Left ventricle myocardium inferior (tissue), 1 donor: ENCODE results near the gene RBFOX2. TPM values are rescaled to one million over a fixed set of nuclear protein-coding genes. Genes with fewer than 3 reads are reported as not detected.

Experiments
- DNase-seq: peaks from one replicate; pipeline ENCODE4 v3.0.0-alpha.2; 2020
- H3K27ac ChIP-seq: fragments of 200-600 bp; replicated peaks from 2 replicates; pipeline ENCODE4 v1.8.0; 2021
- H3K27me3 ChIP-seq: fragments of 200-600 bp; 2 replicates; pipeline ENCODE4 v1.8.0; 2021; ENCODE audit warnings: low read depth
- H3K36me3 ChIP-seq: fragments of 200-600 bp; 2 replicates; pipeline ENCODE4 v1.8.0; 2021
- H3K4me1 ChIP-seq: fragments of 200-600 bp; 2 replicates; pipeline ENCODE4 v1.8.0; 2021
- H3K4me3 ChIP-seq: fragments of 200-600 bp; 2 replicates; pipeline ENCODE4 v1.8.0; 2021; ENCODE audit warnings: mild to moderate bottlenecking, moderate library complexity
- H3K9me3 ChIP-seq: fragments of 200-600 bp; replicated peaks from 2 replicates; pipeline ENCODE4 v1.8.0; 2021
- intact Hi-C: fragments of 100-400 bp; cut with micrococcal nuclease; formaldehyde crosslinking; loops from one replicate; pipeline ENCODE4 v1.11.0; 2022
- total RNA-seq: library from RNA; stranded (reverse); fragmentation: NEBNext Ultra II Directional; extraction: Animal tissue kit (Norgen Biotek cat#: 25700); gene quantifications from one replicate; pipeline ENCODE4 v1.2.1, GENCODE V29; 2021
- TF ChIP-seq, protein P1 (sequence below): fragments of 200-600 bp; IDR thresholded peaks from 2 replicates; pipeline ENCODE4 v1.8.0; 2021; ENCODE audit warnings: antibody characterized with exemption, mild to moderate bottlenecking, borderline replicate concordance
- donor health status: DM: no; HTN: yes; CAD: no; lungs with severe emphysema.

Gene RBFOX2
- total RNA-seq, 1 donor from 2014 or later = 75.4 TPM

DNA sequence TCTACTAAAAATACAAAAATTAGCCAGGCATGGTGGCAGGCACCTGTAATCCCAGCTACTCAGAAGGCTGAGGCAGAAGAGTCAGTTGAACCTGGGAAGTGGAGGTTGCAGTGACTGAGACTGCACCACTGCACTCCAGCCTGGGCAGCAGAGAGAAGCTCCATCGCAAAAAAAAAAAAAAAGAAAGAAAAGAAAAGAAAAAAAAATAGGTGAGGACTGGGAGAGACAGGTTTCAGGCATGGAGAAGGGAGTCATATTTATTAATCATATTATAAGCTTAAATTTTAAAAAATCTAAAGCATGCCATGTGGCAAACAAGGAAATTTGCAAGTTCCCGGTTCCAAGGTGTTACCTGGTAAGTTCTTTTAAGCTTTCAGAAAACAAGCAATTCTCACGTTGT is 311.1 kb downstream of the RBFOX2 start, which contains the start of gene APOL5:
Gene APOL5, plus strand, starts transcription at position 301 of the 400 bp plus-strand sequence. Its CDS starts 0 bp downstream, at position 301.
- TF ChIP-seq, protein P1, sequence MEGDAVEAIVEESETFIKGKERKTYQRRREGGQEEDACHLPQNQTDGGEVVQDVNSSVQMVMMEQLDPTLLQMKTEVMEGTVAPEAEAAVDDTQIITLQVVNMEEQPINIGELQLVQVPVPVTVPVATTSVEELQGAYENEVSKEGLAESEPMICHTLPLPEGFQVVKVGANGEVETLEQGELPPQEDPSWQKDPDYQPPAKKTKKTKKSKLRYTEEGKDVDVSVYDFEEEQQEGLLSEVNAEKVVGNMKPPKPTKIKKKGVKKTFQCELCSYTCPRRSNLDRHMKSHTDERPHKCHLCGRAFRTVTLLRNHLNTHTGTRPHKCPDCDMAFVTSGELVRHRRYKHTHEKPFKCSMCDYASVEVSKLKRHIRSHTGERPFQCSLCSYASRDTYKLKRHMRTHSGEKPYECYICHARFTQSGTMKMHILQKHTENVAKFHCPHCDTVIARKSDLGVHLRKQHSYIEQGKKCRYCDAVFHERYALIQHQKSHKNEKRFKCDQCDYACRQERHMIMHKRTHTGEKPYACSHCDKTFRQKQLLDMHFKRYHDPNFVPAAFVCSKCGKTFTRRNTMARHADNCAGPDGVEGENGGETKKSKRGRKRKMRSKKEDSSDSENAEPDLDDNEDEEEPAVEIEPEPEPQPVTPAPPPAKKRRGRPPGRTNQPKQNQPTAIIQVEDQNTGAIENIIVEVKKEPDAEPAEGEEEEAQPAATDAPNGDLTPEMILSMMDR = no peak
- intact Hi-C loops = no loop called here
- H3K27ac ChIP-seq = no peak within 1 kb of the TSS
- no peak for DNase-seq
- no peaks in the 10 kb centered on the region for H3K36me3 ChIP-seq
- peaks cover 10% of the 10 kb centered on the region for H3K9me3 ChIP-seq
- no peaks in the 10 kb centered on the region for H3K27me3 ChIP-seq
- peaks cover 5% of the 10 kb centered on the region for H3K4me1 ChIP-seq
- H3K4me3 ChIP-seq = no peak within 1 kb of the TSS

DNA sequence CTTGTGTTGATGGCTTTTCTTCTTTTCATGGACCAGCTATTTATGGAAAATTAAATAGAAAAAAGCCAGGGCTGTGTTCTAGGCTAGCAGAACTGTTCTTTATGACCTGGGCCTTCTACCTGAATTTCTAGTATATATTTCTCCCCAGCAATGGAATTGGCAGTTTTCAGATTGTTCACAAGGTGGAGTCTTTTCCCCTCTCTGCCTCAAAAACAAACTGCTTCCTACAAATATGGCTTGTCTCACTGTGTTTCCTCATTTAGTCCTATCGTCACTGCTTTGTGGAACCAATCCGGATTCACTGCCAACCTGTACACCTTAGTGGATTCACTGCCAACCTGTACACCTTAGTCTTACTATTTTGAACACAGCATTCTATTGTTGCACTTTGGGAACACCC is 316.0 kb downstream of the RBFOX2 start:
- H3K9me3 ChIP-seq = peaks cover 9% of the 10 kb centered on the region
- H3K4me1 ChIP-seq = no peaks in the 10 kb centered on the region
- TF ChIP-seq, protein P1 = no peak
- no peak for DNase-seq
- H3K27ac ChIP-seq = no peak overlapping the region
- no peaks in the 10 kb centered on the region for H3K27me3 ChIP-seq
- H3K36me3 ChIP-seq = no peaks in the 10 kb centered on the region
- intact Hi-C loops = no loop called here
- H3K4me3 ChIP-seq = no peak overlapping the region

- peaks cover 9% of the 10 kb centered on the region for H3K9me3 ChIP-seq
- intact Hi-C loops = no loop called here
- TF ChIP-seq, protein P1 = no peak
- no peaks in the 10 kb centered on the region for H3K36me3 ChIP-seq
- H3K27me3 ChIP-seq = no peaks in the 10 kb centered on the region
- H3K4me1 ChIP-seq = no peaks in the 10 kb centered on the region
- H3K27ac ChIP-seq = no peak overlapping the region
- DNase-seq = no peak
- H3K4me3 ChIP-seq = no peak overlapping the region
These were observed 317.3 kb downstream of the RBFOX2 start for GRCh38 chr22:35711336-35711735.

GRCh38 chr22:35708917-35709316 is 319.7 kb downstream of the RBFOX2 start:
- no peaks in the 10 kb centered on the region for H3K4me1 ChIP-seq
- peak overlapping the region; percentile 43 for H3K27ac ChIP-seq
- H3K4me3 ChIP-seq = no peak overlapping the region
- DNase-seq = no peak
- no peaks in the 10 kb centered on the region for H3K36me3 ChIP-seq
- H3K27me3 ChIP-seq = no peaks in the 10 kb centered on the region
- intact Hi-C loops = no loop called here
- peaks cover 9% of the 10 kb centered on the region for H3K9me3 ChIP-seq
- TF ChIP-seq, protein P1 = no peak

DNA sequence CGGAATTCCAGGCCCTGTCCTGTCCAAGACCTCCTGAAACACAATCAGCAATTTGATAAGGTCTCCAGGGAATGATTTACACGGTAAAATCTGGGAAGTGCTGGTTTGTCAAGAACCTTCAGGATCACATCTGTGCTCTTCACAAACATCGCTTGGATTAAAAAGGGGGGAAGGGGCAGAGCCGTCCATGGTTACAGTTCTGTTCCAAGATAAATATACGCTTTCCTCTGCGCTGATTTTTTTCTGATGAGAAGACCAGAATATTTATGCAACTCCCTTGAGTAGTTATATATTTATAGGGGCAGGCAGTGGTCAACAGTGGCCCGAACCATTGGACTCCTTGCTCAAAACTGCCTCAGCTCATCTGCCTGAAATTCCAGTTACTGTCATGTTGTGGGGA is 320.2 kb downstream of the RBFOX2 start:
- Histone ChIP-seq H3K9me3 (peaks cover 9% of the 10 kb centered on the region), H3K4me3 (no peak overlapping the region), H3K36me3 (no peaks in the 10 kb centered on the region), H3K27ac (peak overlapping the region; percentile 43), H3K4me1 (no peaks in the 10 kb centered on the region), H3K27me3 (no peaks in the 10 kb centered on the region)
- intact Hi-C loops = no loop called here
- DNase-seq = no peak
- TF ChIP-seq, protein P1 = no peak

GRCh38 chr22:35705141-35705540 is 323.5 kb downstream of the RBFOX2 start:
- no peaks in the 10 kb centered on the region for H3K36me3 ChIP-seq
- intact Hi-C loops = no loop called here
- H3K4me3 ChIP-seq = no peak overlapping the region
- DNase-seq = no peak
- no peaks in the 10 kb centered on the region for H3K27me3 ChIP-seq
- TF ChIP-seq, protein P1 = no peak
- no peaks in the 10 kb centered on the region for H3K9me3 ChIP-seq
- H3K27ac ChIP-seq = no peak overlapping the region
- no peaks in the 10 kb centered on the region for H3K4me1 ChIP-seq
